Loucy (cell line): Measurements from ENCODE around the gene SHMT2.

Experiments used
- H2AFZ ChIP-seq: fragments of 200-600 bp; sonication (generic); 2 replicates; pipeline ENCODE4 v1.6.0; 2016; ENCODE audit warnings: antibody characterized with exemption, mild to moderate bottlenecking, low read length, moderate library complexity
- H3F3A ChIP-seq: fragments of 200-600 bp; 2 replicates; pipeline ENCODE4 v1.6.0; 2016; ENCODE audit warnings: antibody characterized with exemption, low read depth, mild to moderate bottlenecking
- H3K27me3 ChIP-seq: fragments of 200-600 bp; sonication (generic); 2 replicates; pipeline ENCODE4 v1.6.1; 2014; ENCODE audit warnings: low read length, mild to moderate bottlenecking; ENCODE audit not compliant: insufficient read depth, poor library complexity, severe bottlenecking
- H3K36me3 ChIP-seq: fragments of 200-600 bp; sonication (generic); 2 replicates; pipeline ENCODE4 v1.6.1; 2016; ENCODE audit warnings: low read length; ENCODE audit not compliant: insufficient read depth
- H3K4me1 ChIP-seq: fragments of 200-600 bp; sonication (generic); 2 replicates; pipeline ENCODE4 v1.5.1; 2014; ENCODE audit warnings: low read length, mild to moderate bottlenecking; ENCODE audit not compliant: insufficient read depth, poor library complexity, severe bottlenecking
- H3K4me2 ChIP-seq: fragments of 200-600 bp; sonication (generic); 2 replicates; pipeline ENCODE4 v1.6.0; 2014; ENCODE audit warnings: antibody characterized with exemption, low read length, low read depth, mild to moderate bottlenecking; ENCODE audit not compliant: poor library complexity, severe bottlenecking
- H3K4me3 ChIP-seq: fragments of 200-600 bp; sonication (generic); 2 replicates; pipeline ENCODE4 v1.5.1; 2014; ENCODE audit warnings: low read length, mild to moderate bottlenecking, mixed read lengths; ENCODE audit not compliant: poor library complexity, severe bottlenecking
- H3K79me2 ChIP-seq: fragments of 200-600 bp; sonication (generic); 2 replicates; pipeline ENCODE4 v1.6.1; 2014; ENCODE audit warnings: low read length; ENCODE audit not compliant: insufficient read depth
- H3K9ac ChIP-seq: fragments of 200-600 bp; sonication (generic); 2 replicates; pipeline ENCODE4 v1.6.0; 2014; ENCODE audit warnings: mild to moderate bottlenecking, low read depth, low read length, moderate library complexity; ENCODE audit not compliant: poor library complexity, severe bottlenecking
- H3K9me2 ChIP-seq: fragments of 200-600 bp; sonication (generic); replicated peaks from 2 replicates; pipeline ENCODE4 v1.6.1; 2016; ENCODE audit warnings: low read depth, low read length, mixed read lengths
- H3K9me3 ChIP-seq: fragments of 200-600 bp; sonication (generic); 2 replicates; pipeline ENCODE4 v1.6.1; 2014; ENCODE audit warnings: mild to moderate bottlenecking, antibody characterized with exemption, low read length, low read depth; ENCODE audit not compliant: insufficient read depth
- H4K20me1 ChIP-seq: fragments of 200-600 bp; sonication (generic); 2 replicates; pipeline ENCODE4 v1.6.0; 2014; ENCODE audit warnings: antibody characterized with exemption, low read length, mild to moderate bottlenecking; ENCODE audit not compliant: insufficient read depth, poor library complexity, severe bottlenecking
- CTCF ChIP-seq: fragments of 200-600 bp; sonication (generic); conservative IDR thresholded peaks from 2 replicates; pipeline ENCODE4 v1.5.1; 2014; ENCODE audit warnings: mild to moderate bottlenecking, antibody characterized with exemption, low read length
- EZH2phosphoT487 ChIP-seq: fragments of 200-600 bp; IDR thresholded peaks from 2 replicates; pipeline ENCODE4 v1.6.1; 2018; ENCODE audit warnings: antibody characterized with exemption, mild to moderate bottlenecking, moderate library complexity, borderline replicate concordance

Gene SHMT2

GRCh38 chr12:57188090-57188425 is 41.5 kb upstream of the SHMT2 start:
- no peak overlapping the region for H3K9ac ChIP-seq
- H3K9me3 ChIP-seq, result no peaks in the 10 kb centered on the region
- no peaks in the 10 kb centered on the region for H3K9me2 ChIP-seq
- no peak overlapping the region for H3K4me3 ChIP-seq
- H3K4me1 ChIP-seq, result no peaks in the 10 kb centered on the region
- no peak overlapping the region for H3K4me2 ChIP-seq
- no peaks in the 10 kb centered on the region for H3F3A ChIP-seq
- no peaks in the 10 kb centered on the region for H3K27me3 ChIP-seq
- H3K79me2 ChIP-seq, result no peaks in the 10 kb centered on the region
- no peak for TF ChIP-seq CTCF
- TF ChIP-seq EZH2phosphoT487, result no peak
- H4K20me1 ChIP-seq, result no peaks in the 10 kb centered on the region
- no peak overlapping the region for H2AFZ ChIP-seq
- H3K36me3 ChIP-seq, result no peaks in the 10 kb centered on the region; the same call in 1 of the 2 replicates

- Histone ChIP-seq H3K9me2 (no peaks in the 10 kb centered on the region), H3K36me3 (no peaks in the 10 kb centered on the region; the same call in 1 of the 2 replicates), H3K9me3 (no peaks in the 10 kb centered on the region), H4K20me1 (no peaks in the 10 kb centered on the region), H3K9ac (no peak overlapping the region), H3K79me2 (no peaks in the 10 kb centered on the region), H3F3A (no peaks in the 10 kb centered on the region), H3K4me3 (no peak overlapping the region), H3K27me3 (no peaks in the 10 kb centered on the region), H3K4me1 (peaks cover 2% of the 10 kb centered on the region), H2AFZ (no peak overlapping the region), H3K4me2 (no peak overlapping the region)
- no peak for TF ChIP-seq EZH2phosphoT487
- TF ChIP-seq CTCF, result no peak
Observed at GRCh38 chr12:57190037-57190436, 39.5 kb upstream of the SHMT2 start.

GRCh38 chr12:57190821-57191220 is 38.7 kb upstream of the SHMT2 start:
- H3K27me3 ChIP-seq, result no peaks in the 10 kb centered on the region
- H2AFZ ChIP-seq, result no peak overlapping the region
- TF ChIP-seq CTCF, result no peak
- TF ChIP-seq EZH2phosphoT487, result no peak
- H3F3A ChIP-seq, result no peaks in the 10 kb centered on the region
- H3K9ac ChIP-seq, result no peak overlapping the region
- no peak overlapping the region for H3K4me3 ChIP-seq
- H3K79me2 ChIP-seq, result no peaks in the 10 kb centered on the region
- no peaks in the 10 kb centered on the region for H4K20me1 ChIP-seq
- H3K9me2 ChIP-seq, result no peaks in the 10 kb centered on the region
- H3K4me2 ChIP-seq, result no peak overlapping the region
- H3K9me3 ChIP-seq, result no peaks in the 10 kb centered on the region
- H3K36me3 ChIP-seq, result no peaks in the 10 kb centered on the region; the same call in 1 of the 2 replicates
- peaks cover 9% of the 10 kb centered on the region for H3K4me1 ChIP-seq
